Subcutaneous adipose tissue (tissue), 4 donors: ENCODE measurements around the gene DHH. TPM values are rescaled to one million over a fixed set of nuclear protein-coding genes. Genes with fewer than 3 reads are reported as not detected.

Experiments
- total RNA-seq, 4 donors: library from RNA; depleted of rRNA; stranded (reverse); fragments of >200 nt; gene quantifications; one replicate each; pipeline ENCODE4 v1.1.0, GENCODE V29; 2016
- TF ChIP-seq, protein P1 (sequence below): fragments of 450-650 bp; IDR thresholded peaks from one replicate; pipeline ENCODE4 v1.5.1; 2016; ENCODE audit warnings: low read depth, mild to moderate bottlenecking, control low read depth, antibody characterized with exemption, moderate library complexity

The DHH gene
- 1 to 10 TPM in 1 of 4 donors, under 1 TPM in 3; 0.34 to 1.9 (median 0.46) TPM for total RNA-seq

GRCh38 chr12:49094160-49094974 is at the start of gene DHH:
DHH (minus strand) TSS chr12:49094801; CDS start chr12:49094512, 289 bp downstream.
- TF ChIP-seq, protein P1, sequence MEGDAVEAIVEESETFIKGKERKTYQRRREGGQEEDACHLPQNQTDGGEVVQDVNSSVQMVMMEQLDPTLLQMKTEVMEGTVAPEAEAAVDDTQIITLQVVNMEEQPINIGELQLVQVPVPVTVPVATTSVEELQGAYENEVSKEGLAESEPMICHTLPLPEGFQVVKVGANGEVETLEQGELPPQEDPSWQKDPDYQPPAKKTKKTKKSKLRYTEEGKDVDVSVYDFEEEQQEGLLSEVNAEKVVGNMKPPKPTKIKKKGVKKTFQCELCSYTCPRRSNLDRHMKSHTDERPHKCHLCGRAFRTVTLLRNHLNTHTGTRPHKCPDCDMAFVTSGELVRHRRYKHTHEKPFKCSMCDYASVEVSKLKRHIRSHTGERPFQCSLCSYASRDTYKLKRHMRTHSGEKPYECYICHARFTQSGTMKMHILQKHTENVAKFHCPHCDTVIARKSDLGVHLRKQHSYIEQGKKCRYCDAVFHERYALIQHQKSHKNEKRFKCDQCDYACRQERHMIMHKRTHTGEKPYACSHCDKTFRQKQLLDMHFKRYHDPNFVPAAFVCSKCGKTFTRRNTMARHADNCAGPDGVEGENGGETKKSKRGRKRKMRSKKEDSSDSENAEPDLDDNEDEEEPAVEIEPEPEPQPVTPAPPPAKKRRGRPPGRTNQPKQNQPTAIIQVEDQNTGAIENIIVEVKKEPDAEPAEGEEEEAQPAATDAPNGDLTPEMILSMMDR = no peak

GRCh38 chr12:49144384-49144783 is 49.8 kb upstream of the DHH start:
- TF ChIP-seq, protein P1 = no peak

DNA sequence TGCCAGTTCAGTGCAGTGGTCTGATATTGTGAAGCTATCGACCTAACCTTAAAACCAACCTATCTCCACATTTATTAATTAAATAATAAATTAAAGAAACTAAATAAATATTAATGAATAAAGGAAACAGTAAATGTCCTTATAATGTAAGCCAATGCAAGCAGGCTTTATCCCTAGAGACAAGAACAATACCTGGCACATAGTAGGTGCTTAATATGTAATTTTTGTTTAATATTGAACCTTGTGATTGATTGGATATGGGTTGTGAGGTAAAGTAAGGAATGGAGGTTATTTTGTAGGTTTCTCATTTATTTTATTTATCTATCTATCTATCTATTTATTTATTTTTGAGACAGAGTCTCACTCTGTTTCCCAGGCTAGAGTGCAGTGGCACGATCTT is 44.4 kb upstream of the DHH start:
- TF ChIP-seq, protein P1 = no peak

DNA sequence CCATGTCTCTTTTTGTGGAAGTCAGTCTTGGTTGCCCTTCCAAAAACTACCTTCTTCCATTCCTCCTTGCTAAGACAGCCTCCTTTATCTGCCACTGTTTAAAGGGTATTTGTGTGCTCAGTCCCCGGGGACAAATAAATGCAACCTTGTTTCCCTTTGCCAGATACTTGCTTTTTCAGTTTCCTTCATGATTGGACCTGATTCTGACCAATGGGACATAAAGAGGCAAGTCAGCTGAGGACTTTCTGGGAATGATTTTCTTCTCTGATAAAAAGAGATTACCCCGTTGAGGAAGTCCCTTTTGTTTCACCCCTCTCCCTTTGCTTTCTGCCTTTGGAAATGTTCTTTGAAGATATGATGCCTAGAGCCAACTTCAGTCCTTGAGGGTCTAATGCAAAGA is 44.0 kb upstream of the DHH start:
- TF ChIP-seq, protein P1 = no peak

- TF ChIP-seq, protein P1 = no peak
Observed at GRCh38 chr12:49137476-49137875, 42.9 kb upstream of the DHH start.

DNA sequence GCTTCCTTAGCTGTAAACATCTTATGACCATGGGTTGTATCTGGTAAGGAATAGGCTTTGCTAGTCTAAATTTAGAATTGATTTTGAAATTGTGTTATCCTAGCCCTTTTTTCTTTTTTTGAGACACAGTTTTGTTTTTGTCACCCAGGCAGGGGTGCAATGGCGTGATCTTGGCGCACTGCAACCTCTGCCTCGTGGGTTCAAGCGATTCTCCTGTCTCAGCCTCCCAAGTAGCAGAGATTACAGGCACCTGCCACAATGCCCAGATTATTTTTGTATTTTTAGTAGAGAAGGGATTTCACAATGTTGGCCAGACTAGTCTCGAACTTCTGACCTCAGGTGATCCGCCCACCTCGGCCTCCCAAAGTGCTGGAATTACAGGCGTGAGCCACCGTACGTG is 39.0 kb upstream of the DHH start:
- TF ChIP-seq, protein P1 = no peak

GRCh38 chr12:49133014-49133413 is 38.4 kb upstream of the DHH start:
- TF ChIP-seq, protein P1 = no peak
